HG03342 (cell line): ENCODE data around the gene ZNF681.
"Not testable (repeated sequence)": the region's sequence is repeated elsewhere in the genome, so short reads cannot be mapped to it uniquely, and the experiment has no call there.

Experiments used
- ATAC-seq: cut with Tn5 transposase; IDR thresholded peaks from one replicate; pipeline ENCODE4 v1.9.1; 2021; ENCODE audit warnings: mild to moderate bottlenecking, moderate library complexity; ENCODE audit not compliant: unreplicated experiment

ZNF681 gene

DNA sequence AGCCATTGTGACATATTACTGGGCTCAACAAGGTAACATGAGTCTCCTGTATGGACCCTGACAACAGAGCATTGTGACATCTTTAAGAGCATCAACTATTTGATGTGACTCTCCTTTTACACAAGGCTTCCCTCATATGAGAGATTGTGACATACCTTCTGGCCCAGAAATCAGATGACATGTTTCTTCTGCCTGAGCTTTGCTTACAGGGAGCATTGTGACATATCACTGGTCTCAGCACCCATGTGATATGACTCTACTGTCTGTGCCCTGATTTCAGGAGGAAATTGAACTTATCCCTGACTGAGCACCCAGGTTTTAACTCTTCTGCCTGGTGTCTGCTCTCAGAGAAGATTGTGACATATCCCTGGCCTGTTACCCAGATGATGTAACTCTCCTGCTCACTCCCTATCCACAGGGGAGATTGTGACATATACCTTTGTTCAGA lies 15.9 kb upstream of the ZNF681 start:
- no peak for ATAC-seq

DNA sequence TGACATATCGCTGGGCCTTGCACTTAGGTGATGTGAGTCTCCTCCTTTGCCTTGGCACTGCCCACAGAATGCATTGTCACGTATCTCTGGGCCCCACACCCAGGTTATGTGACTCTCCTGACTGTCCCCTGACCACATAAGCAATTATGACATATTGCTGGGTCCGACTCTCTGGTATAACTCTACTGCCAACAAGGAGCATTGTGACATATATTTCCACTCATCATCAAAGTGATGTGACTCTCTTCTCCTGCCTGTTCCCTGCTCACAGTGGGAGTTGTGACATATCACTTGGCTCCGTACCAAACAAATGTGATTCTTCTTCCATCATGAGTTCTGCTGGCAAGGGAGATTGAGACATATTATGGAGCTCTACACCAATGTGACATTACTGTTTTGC lies 15.4 kb upstream of the ZNF681 start:
- no peak for ATAC-seq

- ATAC-seq, result no peak
Measured at GRCh38 chr19:23772675-23773063, 14.0 kb upstream of the ZNF681 start.

GRCh38 chr19:23771761-23772674 lies 13.3 kb upstream of the ZNF681 start:
- ATAC-seq, result no peak

- ATAC-seq, result no peak
Measured at GRCh38 chr19:23771316-23771715, 12.6 kb upstream of the ZNF681 start.

- no peak for ATAC-seq
Measured at GRCh38 chr19:23770672-23771250, 12.1 kb upstream of the ZNF681 start.

GRCh38 chr19:23769691-23770468 lies 11.2 kb upstream of the ZNF681 start:
- ATAC-seq, result no peak

DNA sequence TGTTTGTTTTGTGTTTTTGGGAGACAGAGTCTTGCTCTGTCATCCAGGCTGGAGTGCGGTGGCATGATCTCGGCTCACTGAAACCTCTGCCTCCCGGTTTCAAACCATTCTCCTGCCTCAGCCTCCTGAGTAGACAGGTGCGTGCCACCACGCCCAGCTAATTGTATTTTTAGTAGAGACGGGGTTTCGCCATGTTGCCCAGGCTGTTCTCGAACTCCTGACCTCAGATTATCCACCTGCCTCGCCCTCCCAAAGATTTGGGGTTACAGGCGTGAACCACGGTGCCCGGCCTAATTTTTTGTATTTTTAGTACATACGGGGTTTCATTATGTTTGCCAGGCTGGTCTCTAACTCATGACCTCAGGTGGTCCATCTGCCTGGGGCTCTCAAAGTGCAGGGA lies 8.3 kb upstream of the ZNF681 start:
- ATAC-seq, result no peak

GRCh38 chr19:23764781-23765180 lies 6.1 kb upstream of the ZNF681 start:
- no peak for ATAC-seq

- no peak for ATAC-seq
Measured at GRCh38 chr19:23762884-23763711, 4.4 kb upstream of the ZNF681 start.

GRCh38 chr19:23762548-23762883 lies 3.8 kb upstream of the ZNF681 start:
- ATAC-seq, result no peak

DNA sequence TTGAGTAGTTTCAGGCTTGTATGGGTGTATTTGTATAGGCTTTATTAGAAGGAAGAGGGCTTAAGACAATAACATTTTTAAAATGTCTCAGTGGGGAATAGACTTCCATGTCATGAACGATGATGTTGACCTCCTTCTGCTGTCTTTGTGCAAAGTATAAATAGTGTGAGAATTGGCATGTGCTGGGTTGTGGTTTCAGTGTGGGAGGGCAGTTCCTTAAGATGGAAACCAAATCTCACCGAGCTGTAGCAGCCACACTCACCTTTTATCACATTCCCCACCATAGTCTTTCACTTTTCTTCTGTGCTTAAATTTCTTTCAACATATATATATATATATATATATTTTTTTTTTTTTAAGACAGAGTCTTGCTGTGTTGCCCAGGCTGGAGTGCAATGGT lies 1.6 kb upstream of the ZNF681 start:
- not testable (repeated sequence) for ATAC-seq

DNA sequence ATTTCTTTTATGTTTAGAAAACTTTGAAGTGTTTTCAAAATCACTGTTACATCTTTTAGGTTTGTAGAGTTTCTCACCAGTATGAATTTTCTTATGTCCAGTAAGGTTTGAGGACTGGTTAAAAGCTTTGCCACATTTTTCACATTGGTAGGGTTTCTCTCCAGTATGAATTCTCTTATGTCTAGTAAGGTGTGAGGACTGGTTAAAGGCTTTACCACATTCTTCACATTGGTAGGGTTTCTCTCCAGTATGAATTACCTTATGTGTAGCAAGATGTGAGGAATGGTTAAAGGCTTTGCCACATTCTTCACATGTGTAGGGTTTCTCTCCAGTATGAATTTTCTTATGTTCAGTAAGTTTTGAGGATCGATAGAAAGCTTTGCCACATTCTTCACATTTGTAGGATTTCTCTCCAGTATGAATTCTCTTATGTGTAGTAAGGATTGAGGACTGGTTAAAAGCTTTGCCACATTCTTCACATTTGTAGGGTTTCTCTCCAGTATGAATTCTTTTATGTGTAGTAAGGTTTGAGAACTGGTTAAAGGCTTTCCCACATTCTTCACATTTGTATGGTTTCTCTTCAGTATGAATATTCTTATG lies 15.0 kb downstream of the ZNF681 start:
- ATAC-seq, result not testable (repeated sequence)

DNA sequence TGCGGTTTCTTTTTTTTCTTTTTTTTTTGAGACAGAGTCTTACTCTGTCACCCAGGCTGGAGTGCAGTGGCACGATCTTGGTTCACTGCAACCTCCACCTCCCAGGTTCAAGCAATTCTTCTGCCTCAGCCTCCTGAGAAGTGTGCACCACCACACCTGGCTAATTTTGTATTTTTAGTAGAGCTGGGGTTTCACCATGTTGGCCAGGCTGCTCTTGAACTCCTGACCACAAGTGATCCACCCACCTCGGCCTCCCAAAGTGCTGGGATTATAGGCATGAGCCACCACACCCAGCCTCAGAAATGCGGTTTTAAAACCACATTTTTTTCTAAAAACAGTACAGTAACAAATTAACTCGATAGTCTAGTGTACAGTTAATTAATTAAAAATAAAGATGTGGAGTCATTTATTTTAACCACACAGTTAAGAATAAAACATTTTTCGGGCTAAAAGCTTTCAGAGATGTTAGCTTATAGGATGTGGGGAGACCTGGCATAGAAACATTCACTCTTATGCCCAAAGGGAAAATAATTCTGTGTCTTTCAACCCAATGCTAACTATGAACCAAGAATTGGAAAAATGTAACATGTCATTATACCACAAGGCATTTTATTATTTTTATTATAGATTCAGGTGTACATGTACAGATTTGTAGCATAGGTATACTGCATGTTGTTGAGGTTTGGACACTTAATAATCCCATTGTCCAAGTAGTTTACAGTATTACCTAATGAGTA lies 27.8 kb downstream of the ZNF681 start:
- not testable (repeated sequence) for ATAC-seq

GRCh38 chr19:23724161-23724560 lies 34.5 kb downstream of the ZNF681 start:
- not testable (repeated sequence) for ATAC-seq

DNA sequence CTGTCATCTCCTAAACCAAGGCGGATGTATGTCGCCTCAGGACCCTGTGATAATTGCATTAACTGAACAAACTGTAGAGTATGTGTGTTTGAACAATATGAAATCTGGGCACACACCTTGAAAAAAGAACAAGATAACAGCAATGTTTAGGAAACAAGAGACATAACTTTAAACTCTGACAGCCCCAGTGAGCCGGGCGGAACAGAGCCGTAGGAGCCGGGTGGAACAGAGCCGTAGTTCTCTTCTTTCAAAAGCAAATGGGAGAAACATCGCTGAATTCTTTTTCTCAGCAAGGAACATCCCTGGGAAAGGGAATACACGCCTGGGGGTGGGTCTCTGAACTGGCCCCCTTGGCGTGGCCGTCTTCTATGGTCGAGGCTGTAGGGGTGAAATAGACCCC lies 39.9 kb downstream of the ZNF681 start:
- no peak for ATAC-seq

DNA sequence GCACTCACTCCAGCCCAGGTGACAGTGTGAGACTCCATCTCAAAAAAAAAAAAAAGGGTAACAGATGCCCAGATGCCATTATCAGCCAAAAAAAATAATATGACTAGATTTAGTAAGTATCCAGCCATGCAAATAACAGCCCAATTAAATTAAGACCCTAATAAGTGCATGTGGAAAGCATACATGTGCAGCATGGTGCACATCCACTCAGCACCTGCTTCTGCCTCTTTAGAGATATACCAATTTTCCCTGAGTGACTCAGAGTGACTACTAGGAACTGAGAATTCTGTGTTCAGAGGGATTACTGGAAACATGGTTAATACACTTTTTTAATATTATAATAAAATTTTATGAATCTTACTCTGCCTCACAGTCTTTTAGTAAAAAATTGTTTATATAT lies 41.9 kb downstream of the ZNF681 start:
- no peak for ATAC-seq

DNA sequence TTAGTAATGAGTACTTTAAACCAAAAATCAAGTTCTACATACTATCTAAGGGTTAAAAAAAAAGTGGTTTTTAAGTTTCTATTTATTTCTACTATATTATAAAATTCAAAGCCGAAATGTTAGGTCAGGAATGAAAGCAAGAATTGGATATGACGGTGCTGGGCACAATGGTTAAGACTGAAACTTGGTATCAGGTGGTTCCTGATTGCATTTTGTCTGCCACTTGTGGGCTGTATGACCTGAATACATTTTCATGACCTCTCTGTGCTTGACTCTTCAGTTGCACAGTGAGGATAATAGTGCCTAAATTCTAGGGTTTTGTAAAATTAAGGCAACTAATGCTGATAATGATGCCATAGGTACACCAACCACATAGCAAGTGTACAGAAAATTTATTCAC lies 49.3 kb downstream of the ZNF681 start:
- ATAC-seq, result no peak

- ATAC-seq, result no peak
Measured at GRCh38 chr19:23706657-23707056, 52.0 kb downstream of the ZNF681 start.

DNA sequence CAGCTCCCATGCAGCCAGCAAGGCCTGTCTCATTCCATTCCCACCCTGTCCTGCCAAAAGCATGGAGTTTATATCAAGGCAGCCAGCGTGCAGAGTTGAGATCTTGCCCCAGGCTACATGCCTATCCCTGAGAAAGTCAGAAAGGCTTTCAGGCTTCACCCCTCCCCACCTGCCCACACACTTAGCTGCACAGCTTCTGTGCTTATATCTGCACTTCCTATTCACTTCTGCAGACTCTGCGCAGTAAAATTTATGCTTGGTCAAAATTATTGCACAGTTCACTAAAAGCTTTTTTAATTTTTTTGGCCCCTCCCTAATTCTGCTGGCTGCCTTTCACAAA lies 59.2 kb downstream of the ZNF681 start:
- no peak for ATAC-seq
